CD4-positive, alpha-beta T cell treated with Interleukin-15 for 4 hours (primary cell): ENCODE measurements around the gene GPR162.

Source experiments
- DNase-seq: peaks from one replicate; pipeline ENCODE4 v3.0.0-alpha.2; 2020; ENCODE audit warnings: low spot score

GPR162 gene

GRCh38 chr12:6821591-6822425 lies at the start of gene GPR162:
GPR162 (plus strand) TSS chr12:6821821; CDS start chr12:6823899, 2,078 bp downstream.
- no peak for DNase-seq

GRCh38 chr12:6772331-6772695 lies 49.3 kb upstream of the GPR162 start, which contains the start of gene LAG3:
LAG3 (plus strand) TSS chr12:6772520; CDS start chr12:6772853, 333 bp downstream.
- peak; percentile 27 for DNase-seq

- DNase-seq, result no peak
Observed at GRCh38 chr12:6772726-6773589, 48.7 kb upstream of the GPR162 start.

- DNase-seq, result no peak
Observed at GRCh38 chr12:6773590-6774351, 47.9 kb upstream of the GPR162 start.

GRCh38 chr12:6774499-6775062 lies 47.0 kb upstream of the GPR162 start:
- peak; percentile 62 for DNase-seq

GRCh38 chr12:6775185-6776174 lies 46.1 kb upstream of the GPR162 start:
- DNase-seq, result no peak

GRCh38 chr12:6777386-6777785 lies 44.2 kb upstream of the GPR162 start:
- no peak for DNase-seq

- no peak for DNase-seq
Observed at GRCh38 chr12:6778217-6778573, 43.4 kb upstream of the GPR162 start.

GRCh38 chr12:6778574-6779550 lies 42.8 kb upstream of the GPR162 start:
- DNase-seq, result peak; percentile 87

- DNase-seq, result no peak
Observed at GRCh38 chr12:6779708-6780432, 41.8 kb upstream of the GPR162 start.

- DNase-seq, result no peak
Observed at GRCh38 chr12:6780573-6780972, 41.0 kb upstream of the GPR162 start.

GRCh38 chr12:6782119-6782518 lies 39.5 kb upstream of the GPR162 start:
- no peak for DNase-seq

- no peak for DNase-seq
Observed at GRCh38 chr12:6782850-6783566, 38.6 kb upstream of the GPR162 start.

GRCh38 chr12:6783828-6784227 lies 37.8 kb upstream of the GPR162 start:
- DNase-seq, result no peak

GRCh38 chr12:6784296-6784695 lies 37.3 kb upstream of the GPR162 start:
- no peak for DNase-seq

- DNase-seq, result no peak
Observed at GRCh38 chr12:6784761-6785160, 36.9 kb upstream of the GPR162 start.

GRCh38 chr12:6786416-6787094 lies 35.1 kb upstream of the GPR162 start:
- no peak for DNase-seq

- no peak for DNase-seq
Observed at GRCh38 chr12:6787309-6787708, 34.3 kb upstream of the GPR162 start.
